Calu3 (cell line): ENCODE data around the gene PODXL2. TPM values are rescaled to one million over a fixed set of nuclear protein-coding genes. Genes with fewer than 3 reads are reported as not detected.

Experiments used
- BruUV-seq: library from RNA; stranded (reverse); fragments of 400-500 nt; replicated peaks from 2 replicates; lab custom pipeline; 2021; lab: Mats Ljungman, UMichigan
- CTCF ChIA-PET: fragments of 300-600 bp; sonication (Branson Sonifier 250); formaldehyde crosslinking; loops from one replicate; lab custom pipeline; 2022; ENCODE audit warnings: antibody characterized with exemption; lab: Charles Lee
- DNase-seq: peaks from one replicate; pipeline ENCODE4 v3.0.0; 2022
- H3K27ac Mint-ChIP-seq: one replicate; pipeline ENCODE4 v1.8.0; 2022; ENCODE audit warnings: mixed read lengths; ENCODE audit not compliant: unreplicated experiment
- H3K27me3 Mint-ChIP-seq: one replicate; pipeline ENCODE4 v1.8.0; 2022; ENCODE audit warnings: mixed read lengths; ENCODE audit not compliant: unreplicated experiment
- H3K36me3 Mint-ChIP-seq: one replicate; pipeline ENCODE4 v1.8.0; 2022; ENCODE audit warnings: mild to moderate bottlenecking, moderate library complexity, mixed read lengths; ENCODE audit not compliant: insufficient read depth, unreplicated experiment
- H3K4me1 Mint-ChIP-seq: one replicate; pipeline ENCODE4 v1.8.0; 2022; ENCODE audit warnings: mild to moderate bottlenecking, low read depth, mixed read lengths; ENCODE audit not compliant: unreplicated experiment
- H3K4me3 Mint-ChIP-seq: one replicate; pipeline ENCODE4 v1.8.0; 2022; ENCODE audit warnings: mild to moderate bottlenecking, low read depth, moderate library complexity, mixed read lengths; ENCODE audit not compliant: unreplicated experiment
- H3K9me3 Mint-ChIP-seq: one replicate; pipeline ENCODE4 v1.8.0; 2022; ENCODE audit warnings: low read depth, mixed read lengths; ENCODE audit not compliant: unreplicated experiment
- intact Hi-C: fragments of 100-400 bp; cut with micrococcal nuclease; formaldehyde crosslinking; loops from one replicate; pipeline ENCODE4 v1.10.0; 2022; ENCODE audit not compliant: unreplicated experiment
- total RNA-seq: library from RNA; stranded (reverse); gene quantifications from 2 replicates; pipeline ENCODE4 v1.2.3, GENCODE V29; 2022
- TF ChIP-seq, protein P1 (sequence below): fragments of 200-600 bp; IDR thresholded peaks from one replicate; pipeline ENCODE4 v1.8.0; 2022; ENCODE audit warnings: antibody characterized with exemption; ENCODE audit not compliant: unreplicated experiment

Gene PODXL2
- total RNA-seq, 1 experiment from 2014 or later, result 36.1 TPM

DNA sequence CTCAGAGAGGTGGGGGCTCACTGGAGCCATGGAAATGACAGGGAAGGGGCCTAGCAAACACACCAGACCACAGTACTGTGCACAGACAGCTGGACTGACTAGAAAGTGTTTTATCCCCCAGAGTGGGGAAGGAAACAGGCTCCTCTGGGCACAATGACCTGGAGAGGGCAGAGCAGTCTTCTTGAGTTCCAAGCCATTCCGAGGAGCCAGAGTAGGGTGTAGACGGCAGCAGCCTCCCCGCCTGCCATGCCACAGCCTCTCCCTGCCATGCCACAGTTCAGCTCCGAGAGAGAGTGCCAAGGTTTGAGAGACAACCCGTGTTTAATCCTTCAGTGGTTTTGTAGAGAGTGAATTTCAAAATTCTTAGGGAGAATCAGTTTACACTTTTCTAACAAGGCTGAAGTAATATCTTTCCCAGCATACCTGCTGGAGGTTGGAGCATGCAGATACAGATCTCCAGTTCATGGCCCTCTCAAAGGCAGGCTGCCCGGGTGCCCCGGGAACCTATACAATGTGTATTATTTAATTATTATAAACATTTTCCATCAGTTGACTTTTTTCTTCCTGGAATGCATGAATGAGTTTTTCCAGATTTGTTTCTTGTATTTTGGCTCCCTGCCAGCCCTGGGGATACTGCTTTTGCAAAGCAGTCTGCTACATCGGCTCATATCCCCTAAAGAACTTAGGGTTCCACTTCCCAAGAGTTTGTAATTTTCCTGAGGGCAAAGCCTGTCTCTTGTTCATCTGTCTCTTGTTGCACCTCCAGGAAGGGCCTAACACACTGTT is 3.2 kb downstream of the PODXL2 start:
- no TSS peak for BruUV-seq
- no peak for DNase-seq
- intact Hi-C loops, result no loop called here
- H3K27ac Mint-ChIP-seq, result no peak overlapping the region
- peaks cover 21% of the 10 kb centered on the region for H3K36me3 Mint-ChIP-seq
- CTCF ChIA-PET, result interaction anchor here (1.5 kb wide), 1 partner anchor 11 kb away, joined by 3 read pairs; no protein-coding TSS in a partner anchor
- peaks cover 47% of the 10 kb centered on the region for H3K27me3 Mint-ChIP-seq
- TF ChIP-seq, protein P1, sequence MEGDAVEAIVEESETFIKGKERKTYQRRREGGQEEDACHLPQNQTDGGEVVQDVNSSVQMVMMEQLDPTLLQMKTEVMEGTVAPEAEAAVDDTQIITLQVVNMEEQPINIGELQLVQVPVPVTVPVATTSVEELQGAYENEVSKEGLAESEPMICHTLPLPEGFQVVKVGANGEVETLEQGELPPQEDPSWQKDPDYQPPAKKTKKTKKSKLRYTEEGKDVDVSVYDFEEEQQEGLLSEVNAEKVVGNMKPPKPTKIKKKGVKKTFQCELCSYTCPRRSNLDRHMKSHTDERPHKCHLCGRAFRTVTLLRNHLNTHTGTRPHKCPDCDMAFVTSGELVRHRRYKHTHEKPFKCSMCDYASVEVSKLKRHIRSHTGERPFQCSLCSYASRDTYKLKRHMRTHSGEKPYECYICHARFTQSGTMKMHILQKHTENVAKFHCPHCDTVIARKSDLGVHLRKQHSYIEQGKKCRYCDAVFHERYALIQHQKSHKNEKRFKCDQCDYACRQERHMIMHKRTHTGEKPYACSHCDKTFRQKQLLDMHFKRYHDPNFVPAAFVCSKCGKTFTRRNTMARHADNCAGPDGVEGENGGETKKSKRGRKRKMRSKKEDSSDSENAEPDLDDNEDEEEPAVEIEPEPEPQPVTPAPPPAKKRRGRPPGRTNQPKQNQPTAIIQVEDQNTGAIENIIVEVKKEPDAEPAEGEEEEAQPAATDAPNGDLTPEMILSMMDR, result no peak
- H3K9me3 Mint-ChIP-seq, result no peaks in the 10 kb centered on the region
- peaks cover 10% of the 10 kb centered on the region for H3K4me1 Mint-ChIP-seq
- no peak overlapping the region for H3K4me3 Mint-ChIP-seq

DNA sequence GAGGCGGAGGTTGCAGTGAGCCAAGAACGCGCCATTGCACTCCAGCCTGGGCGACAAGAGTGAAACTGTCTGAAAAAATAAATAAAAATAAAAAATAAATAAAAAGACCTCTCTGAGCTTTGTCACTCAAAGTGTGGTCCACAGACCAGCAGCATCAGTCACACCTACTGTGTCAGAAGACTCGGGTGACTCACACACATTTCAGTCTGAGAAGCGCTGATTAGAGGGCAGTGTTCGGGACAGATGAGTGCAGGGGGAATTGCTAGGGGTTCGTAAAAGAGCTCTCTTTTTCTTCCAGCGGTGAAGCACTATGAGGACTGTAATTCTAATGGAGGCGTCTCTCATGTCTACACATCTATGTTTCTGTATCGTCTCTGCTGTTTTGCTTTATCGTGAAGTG is 5.7 kb downstream of the PODXL2 start:
- TF ChIP-seq, protein P1, result no peak
- no peak overlapping the region for H3K27ac Mint-ChIP-seq
- H3K4me3 Mint-ChIP-seq, result no peak overlapping the region
- intact Hi-C loops, result no loop called here
- peaks cover 7% of the 10 kb centered on the region for H3K4me1 Mint-ChIP-seq
- H3K27me3 Mint-ChIP-seq, result peaks cover 24% of the 10 kb centered on the region
- CTCF ChIA-PET, result interaction anchor here (0.9 to 1.2 kb wide), 2 partner anchors 10 to 59 kb away, joined by 3 to 4 read pairs; no protein-coding TSS in a partner anchor
- H3K36me3 Mint-ChIP-seq, result peaks cover 6% of the 10 kb centered on the region
- H3K9me3 Mint-ChIP-seq, result no peaks in the 10 kb centered on the region
- no peak for DNase-seq
- no TSS peak for BruUV-seq

DNA sequence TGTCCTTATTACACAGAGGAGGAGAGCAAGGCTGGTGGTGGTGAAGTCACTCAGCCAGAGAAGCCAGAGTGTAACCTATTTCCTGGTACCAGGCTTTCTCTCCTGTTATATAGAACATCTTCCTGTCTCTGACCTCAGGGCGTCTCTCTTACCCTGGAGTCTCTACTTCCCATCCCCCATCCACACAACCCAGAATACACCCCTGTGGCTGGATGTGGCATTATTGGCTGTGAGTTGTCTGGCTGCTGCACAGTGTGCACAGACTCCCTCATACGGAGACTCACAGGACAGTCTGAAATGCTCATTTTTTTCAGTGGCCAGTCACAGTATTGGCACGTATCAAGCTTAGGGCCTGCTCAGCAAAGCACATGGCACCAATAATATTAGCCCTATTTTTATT is 8.6 kb downstream of the PODXL2 start:
- CTCF ChIA-PET, result interaction anchor here (0.6 kb wide), 1 partner anchor 73 kb away, joined by 3 read pairs; no protein-coding TSS in a partner anchor
- intact Hi-C loops, result no loop called here
- no TSS peak for BruUV-seq
- Mint-ChIP-seq H3K4me3 (no peak overlapping the region), H3K9me3 (no peaks in the 10 kb centered on the region), H3K27me3 (no peaks in the 10 kb centered on the region), H3K36me3 (no peaks in the 10 kb centered on the region), H3K27ac (no peak overlapping the region), H3K4me1 (no peaks in the 10 kb centered on the region)
- DNase-seq, result no peak
- TF ChIP-seq, protein P1, result no peak

DNA sequence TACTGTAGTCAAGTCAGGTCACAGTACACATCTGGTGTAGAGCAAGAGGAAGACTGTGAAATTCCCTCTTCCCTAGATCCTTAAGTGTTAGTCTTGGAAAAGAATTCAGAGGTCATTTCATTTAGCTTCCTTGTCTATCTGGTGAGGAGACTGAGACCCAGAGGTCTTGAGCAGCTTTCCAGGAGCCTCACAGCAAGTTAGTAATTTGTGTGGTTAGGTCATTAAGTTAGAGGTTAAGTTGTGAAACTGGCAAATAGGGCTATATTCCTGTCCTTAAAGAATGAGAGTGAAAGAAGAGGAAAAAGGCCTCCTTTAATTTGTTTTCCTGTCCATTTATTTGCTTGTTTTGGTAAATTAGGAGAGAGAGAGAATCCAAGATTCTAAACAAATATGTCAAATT is 9.0 kb downstream of the PODXL2 start:
- H3K27ac Mint-ChIP-seq, result no peak overlapping the region
- intact Hi-C loops, result no loop called here
- BruUV-seq, result no TSS peak
- no peak for DNase-seq
- no peaks in the 10 kb centered on the region for H3K27me3 Mint-ChIP-seq
- TF ChIP-seq, protein P1, result no peak
- H3K4me1 Mint-ChIP-seq, result no peaks in the 10 kb centered on the region
- H3K9me3 Mint-ChIP-seq, result no peaks in the 10 kb centered on the region
- CTCF ChIA-PET, result interaction anchor here (0.6 kb wide), 1 partner anchor 73 kb away, joined by 3 read pairs; no protein-coding TSS in a partner anchor
- H3K36me3 Mint-ChIP-seq, result no peaks in the 10 kb centered on the region
- no peak overlapping the region for H3K4me3 Mint-ChIP-seq
